ENCODE results near the gene PRDM15. TPM values are rescaled to one million over a fixed set of nuclear protein-coding genes. Genes with fewer than 3 reads are reported as not detected.

Gene PRDM15
- total and polyA plus RNA-seq, 2 experiments from 2014 or later: 2.3 to 6.4 TPM

DNA sequence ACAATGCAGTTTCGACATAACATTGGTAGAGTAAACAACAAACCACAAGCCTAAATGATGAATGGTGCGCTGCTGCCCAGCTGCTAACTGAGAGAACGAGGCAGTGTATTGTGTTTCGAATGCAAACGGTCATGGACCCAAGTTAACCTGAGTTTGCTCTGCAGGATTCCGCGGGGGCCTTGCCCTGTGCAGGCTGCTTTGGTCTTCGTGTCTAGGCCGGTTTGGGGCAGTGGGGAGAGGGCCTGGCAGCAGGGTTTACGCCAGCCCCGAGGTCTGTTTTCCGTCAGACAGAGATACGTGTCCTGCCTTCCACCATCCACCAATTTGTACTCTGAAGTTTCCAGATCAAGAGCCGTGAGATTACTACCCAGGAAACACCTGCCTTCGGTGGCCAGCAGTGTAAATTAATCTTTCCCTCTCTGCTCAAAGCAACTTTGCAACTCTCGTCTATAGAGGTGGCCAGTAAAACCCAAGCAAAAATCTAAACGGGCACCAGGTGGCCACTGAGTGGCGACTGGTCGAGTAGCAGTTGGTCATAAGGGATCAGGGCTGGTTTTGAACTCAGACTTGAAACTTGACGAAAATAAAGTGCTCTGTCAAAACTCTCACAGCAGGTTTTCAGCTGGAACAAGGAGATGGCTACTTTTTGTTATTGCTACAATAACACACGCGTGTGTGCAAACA, 6.3 kb upstream of the PRDM15 start:
- Histone ChIP-seq H3K4me3 (no peak overlapping the region), H3K9me3 (ENCODE audit: low read depth) (no peaks in the 10 kb centered on the region), H3K4me1 (ENCODE audit: low read depth) (no peaks in the 10 kb centered on the region), H3K27me3 (no peaks in the 10 kb centered on the region), H3K36me3 (no peaks in the 10 kb centered on the region), H3K27ac (no peak overlapping the region)
- DNase-seq (ENCODE audit: low read depth in 1 of 2, low spot score in 1 of 2): peak in 1 of 2 donors; percentile 20
- TF ChIP-seq, protein P1, sequence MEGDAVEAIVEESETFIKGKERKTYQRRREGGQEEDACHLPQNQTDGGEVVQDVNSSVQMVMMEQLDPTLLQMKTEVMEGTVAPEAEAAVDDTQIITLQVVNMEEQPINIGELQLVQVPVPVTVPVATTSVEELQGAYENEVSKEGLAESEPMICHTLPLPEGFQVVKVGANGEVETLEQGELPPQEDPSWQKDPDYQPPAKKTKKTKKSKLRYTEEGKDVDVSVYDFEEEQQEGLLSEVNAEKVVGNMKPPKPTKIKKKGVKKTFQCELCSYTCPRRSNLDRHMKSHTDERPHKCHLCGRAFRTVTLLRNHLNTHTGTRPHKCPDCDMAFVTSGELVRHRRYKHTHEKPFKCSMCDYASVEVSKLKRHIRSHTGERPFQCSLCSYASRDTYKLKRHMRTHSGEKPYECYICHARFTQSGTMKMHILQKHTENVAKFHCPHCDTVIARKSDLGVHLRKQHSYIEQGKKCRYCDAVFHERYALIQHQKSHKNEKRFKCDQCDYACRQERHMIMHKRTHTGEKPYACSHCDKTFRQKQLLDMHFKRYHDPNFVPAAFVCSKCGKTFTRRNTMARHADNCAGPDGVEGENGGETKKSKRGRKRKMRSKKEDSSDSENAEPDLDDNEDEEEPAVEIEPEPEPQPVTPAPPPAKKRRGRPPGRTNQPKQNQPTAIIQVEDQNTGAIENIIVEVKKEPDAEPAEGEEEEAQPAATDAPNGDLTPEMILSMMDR (IDR thresholded peaks at IDR 0.05; ENCODE audit: low read depth, low read length): no peak

DNA sequence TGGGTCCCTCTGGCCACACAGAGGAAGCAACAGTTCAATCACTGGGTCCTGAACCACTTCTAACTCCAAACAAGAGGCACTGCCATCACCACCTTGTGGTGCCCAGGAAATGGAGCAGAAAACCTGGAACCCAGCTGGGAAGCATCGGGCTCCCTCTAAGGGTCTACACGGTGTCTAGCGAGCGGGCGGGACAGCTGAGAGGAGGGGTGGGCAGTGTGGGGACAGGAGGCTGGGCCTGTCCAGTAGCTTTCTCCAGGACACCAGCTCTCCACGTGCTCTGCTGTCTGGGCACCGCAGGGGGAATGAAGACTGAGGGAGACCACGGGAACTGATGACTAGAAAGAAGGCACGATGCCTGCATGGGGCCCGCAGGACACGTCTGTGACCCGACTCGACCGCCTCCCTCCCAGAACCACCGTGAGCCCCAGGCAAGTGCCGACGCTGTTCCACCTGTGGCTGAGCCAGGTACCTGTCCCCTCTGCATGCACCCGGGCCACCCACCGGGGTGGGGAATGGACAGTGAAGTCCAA, 5.4 kb upstream of the PRDM15 start:
- DNase-seq (ENCODE audit: low read depth in 1 of 2, low spot score in 1 of 2): no peak
- H3K27me3 ChIP-seq: no peaks in the 10 kb centered on the region
- H3K4me3 ChIP-seq: no peak overlapping the region
- no peaks in the 10 kb centered on the region for H3K4me1 ChIP-seq (ENCODE audit: low read depth)
- TF ChIP-seq, protein P1 (IDR thresholded peaks at IDR 0.05; ENCODE audit: low read depth, low read length): no peak
- H3K36me3 ChIP-seq: no peaks in the 10 kb centered on the region
- H3K27ac ChIP-seq: no peak overlapping the region
- H3K9me3 ChIP-seq (ENCODE audit: low read depth): no peaks in the 10 kb centered on the region

DNA sequence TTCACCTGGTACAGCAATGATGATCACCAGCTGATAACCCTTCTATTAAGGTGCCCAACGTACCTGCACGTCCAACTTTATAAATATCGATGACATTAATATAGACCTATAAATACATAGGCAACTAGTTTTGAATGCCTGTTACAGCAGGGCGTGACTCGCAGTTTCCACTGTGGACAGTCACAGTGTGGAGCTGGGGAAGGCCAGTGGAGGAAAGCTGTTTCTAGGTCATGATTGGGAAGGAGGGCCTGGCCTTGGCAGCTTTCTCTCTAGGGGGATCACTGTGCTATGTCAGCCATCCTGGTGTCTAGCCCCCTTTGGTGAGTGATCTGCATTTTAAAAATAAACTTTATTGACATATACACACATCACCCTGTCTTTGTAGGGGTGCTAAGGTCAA, 4.4 kb upstream of the PRDM15 start:
- H3K27ac ChIP-seq: no peak overlapping the region
- no peak for DNase-seq (ENCODE audit: low read depth in 1 of 2, low spot score in 1 of 2)
- no peaks in the 10 kb centered on the region for H3K9me3 ChIP-seq (ENCODE audit: low read depth)
- H3K36me3 ChIP-seq: no peaks in the 10 kb centered on the region
- H3K27me3 ChIP-seq: no peaks in the 10 kb centered on the region
- no peaks in the 10 kb centered on the region for H3K4me1 ChIP-seq (ENCODE audit: low read depth)
- TF ChIP-seq, protein P1 (IDR thresholded peaks at IDR 0.05; ENCODE audit: low read depth, low read length): no peak
- no peak overlapping the region for H3K4me3 ChIP-seq

DNA sequence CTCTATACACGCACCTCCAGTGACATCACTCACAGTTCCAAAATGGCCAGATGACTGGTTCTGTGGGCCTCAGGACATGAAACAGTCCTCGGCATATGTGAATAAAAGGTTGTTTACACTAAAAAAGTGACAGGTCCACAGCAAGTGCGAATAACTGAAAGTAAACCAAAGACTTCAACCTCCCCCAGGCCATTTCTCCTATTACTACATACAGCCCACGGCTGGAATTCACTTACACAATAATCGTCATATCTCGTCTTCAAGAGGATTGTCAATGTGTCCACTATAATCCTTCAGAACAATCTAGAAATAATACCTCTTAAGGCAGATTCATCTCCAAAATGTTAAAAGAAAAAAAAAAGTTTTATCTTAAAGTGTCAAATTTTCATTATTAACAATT, 1.9 kb upstream of the PRDM15 start:
- DNase-seq (ENCODE audit: low read depth in 1 of 2, low spot score in 1 of 2): no peak
- Histone ChIP-seq H3K27ac (no peak overlapping the region), H3K27me3 (no peaks in the 10 kb centered on the region), H3K4me1 (ENCODE audit: low read depth) (peaks cover 4% of the 10 kb centered on the region), H3K36me3 (no peaks in the 10 kb centered on the region), H3K9me3 (ENCODE audit: low read depth) (no peaks in the 10 kb centered on the region), H3K4me3 (no peak overlapping the region)
- TF ChIP-seq, protein P1 (IDR thresholded peaks at IDR 0.05; ENCODE audit: low read depth, low read length): no peak

DNA sequence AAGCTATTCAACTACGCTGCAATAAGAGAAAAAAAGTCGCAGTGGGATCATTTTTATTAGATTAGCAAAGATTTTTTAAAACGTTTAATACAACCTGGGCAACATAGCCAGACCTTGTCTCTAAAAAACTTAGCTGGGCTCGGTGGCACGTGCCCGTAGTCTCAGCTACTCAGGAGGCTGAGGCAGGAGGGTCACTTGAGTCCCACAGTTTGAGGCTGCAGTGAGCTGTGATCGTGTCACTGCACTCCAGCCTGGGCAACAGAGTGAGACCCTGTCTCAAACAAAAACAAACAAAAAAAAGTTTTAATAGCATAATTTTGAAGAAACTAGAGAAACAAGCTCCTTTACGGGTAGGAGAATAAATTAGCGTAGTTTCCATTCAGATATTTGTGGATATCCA, 1.0 kb upstream of the PRDM15 start:
- Histone ChIP-seq H3K27ac (no peak overlapping the region), H3K36me3 (no peaks in the 10 kb centered on the region), H3K4me1 (ENCODE audit: low read depth) (peaks cover 4% of the 10 kb centered on the region), H3K4me3 (no peak overlapping the region), H3K9me3 (ENCODE audit: low read depth) (no peaks in the 10 kb centered on the region), H3K27me3 (no peaks in the 10 kb centered on the region)
- DNase-seq (ENCODE audit: low read depth in 1 of 2, low spot score in 1 of 2): no peak
- TF ChIP-seq, protein P1 (IDR thresholded peaks at IDR 0.05; ENCODE audit: low read depth, low read length): no peak

All from cardiac muscle cell (in vitro differentiated cells and primary cell).